ENCODE data around the gene CNNM1. TPM values are rescaled to one million over a fixed set of nuclear protein-coding genes. Genes with fewer than 3 reads are reported as not detected.

CNNM1 gene
- total RNA-seq, 1 donor from 2014 or later: 0.19 TPM

DNA sequence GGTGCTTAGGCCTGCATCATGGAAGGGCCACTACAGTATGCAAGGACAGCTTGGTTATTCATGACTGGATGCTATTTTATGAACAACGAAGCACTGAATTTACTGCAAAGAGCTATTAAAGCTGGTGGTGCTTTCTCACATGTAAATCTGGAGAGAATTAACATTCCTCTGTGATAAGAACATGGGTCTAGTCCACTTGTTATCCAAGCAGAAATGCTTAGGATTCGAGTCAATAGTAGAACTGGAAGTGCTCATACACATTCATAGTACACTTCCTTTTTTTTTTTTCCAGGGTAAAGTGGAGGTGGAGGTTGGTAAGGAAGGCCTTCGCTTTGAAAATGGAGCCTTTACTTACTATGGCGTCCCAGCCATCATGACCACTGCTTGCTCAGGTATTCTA, 35.0 kb downstream of the CNNM1 start:
- H3K4me1 ChIP-seq: no peaks in the 10 kb centered on the region
- H3K4me3 ChIP-seq: no peak overlapping the region
- intact Hi-C loops (cut with micrococcal nuclease): no loop called here
- H3K36me3 ChIP-seq: no peaks in the 10 kb centered on the region
- no peak overlapping the region for H3K27ac ChIP-seq (replicated peaks)
- H3K27me3 ChIP-seq (ENCODE audit: low read depth): peaks cover 11% of the 10 kb centered on the region
- no peaks in the 10 kb centered on the region for H3K9me3 ChIP-seq (replicated peaks)
- DNase-seq: no peak
- TF ChIP-seq, protein P1, sequence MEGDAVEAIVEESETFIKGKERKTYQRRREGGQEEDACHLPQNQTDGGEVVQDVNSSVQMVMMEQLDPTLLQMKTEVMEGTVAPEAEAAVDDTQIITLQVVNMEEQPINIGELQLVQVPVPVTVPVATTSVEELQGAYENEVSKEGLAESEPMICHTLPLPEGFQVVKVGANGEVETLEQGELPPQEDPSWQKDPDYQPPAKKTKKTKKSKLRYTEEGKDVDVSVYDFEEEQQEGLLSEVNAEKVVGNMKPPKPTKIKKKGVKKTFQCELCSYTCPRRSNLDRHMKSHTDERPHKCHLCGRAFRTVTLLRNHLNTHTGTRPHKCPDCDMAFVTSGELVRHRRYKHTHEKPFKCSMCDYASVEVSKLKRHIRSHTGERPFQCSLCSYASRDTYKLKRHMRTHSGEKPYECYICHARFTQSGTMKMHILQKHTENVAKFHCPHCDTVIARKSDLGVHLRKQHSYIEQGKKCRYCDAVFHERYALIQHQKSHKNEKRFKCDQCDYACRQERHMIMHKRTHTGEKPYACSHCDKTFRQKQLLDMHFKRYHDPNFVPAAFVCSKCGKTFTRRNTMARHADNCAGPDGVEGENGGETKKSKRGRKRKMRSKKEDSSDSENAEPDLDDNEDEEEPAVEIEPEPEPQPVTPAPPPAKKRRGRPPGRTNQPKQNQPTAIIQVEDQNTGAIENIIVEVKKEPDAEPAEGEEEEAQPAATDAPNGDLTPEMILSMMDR (IDR thresholded peaks at IDR 0.05; ENCODE audit: borderline replicate concordance): no peak

DNA sequence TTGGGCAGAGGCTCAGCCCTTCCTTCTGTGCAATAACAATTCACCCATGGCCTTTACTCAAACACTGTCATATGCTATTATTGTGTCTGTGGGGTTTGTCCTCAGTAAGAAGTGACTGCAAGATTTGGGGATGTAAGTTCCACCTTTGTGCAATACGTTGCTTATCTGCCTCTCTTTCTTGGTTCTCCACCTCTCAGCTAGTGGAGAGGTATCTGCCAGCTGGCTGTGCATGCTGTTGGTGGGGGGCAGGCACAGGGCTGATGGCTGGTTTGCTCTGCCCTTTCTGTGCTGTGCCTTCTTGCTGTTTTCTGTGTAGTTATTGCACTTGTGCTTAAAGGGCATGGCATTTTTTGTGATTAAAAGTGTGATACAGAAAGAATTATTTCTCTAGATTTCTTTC, 36.2 kb downstream of the CNNM1 start:
- H3K27ac ChIP-seq (replicated peaks): no peak overlapping the region
- no peaks in the 10 kb centered on the region for H3K36me3 ChIP-seq
- no peak for DNase-seq
- no peaks in the 10 kb centered on the region for H3K9me3 ChIP-seq (replicated peaks)
- TF ChIP-seq, protein P1 (IDR thresholded peaks at IDR 0.05; ENCODE audit: borderline replicate concordance): no peak
- H3K27me3 ChIP-seq (ENCODE audit: low read depth): peaks cover 14% of the 10 kb centered on the region
- no peak overlapping the region for H3K4me3 ChIP-seq
- H3K4me1 ChIP-seq: no peaks in the 10 kb centered on the region
- intact Hi-C loops (cut with micrococcal nuclease): no loop called here

DNA sequence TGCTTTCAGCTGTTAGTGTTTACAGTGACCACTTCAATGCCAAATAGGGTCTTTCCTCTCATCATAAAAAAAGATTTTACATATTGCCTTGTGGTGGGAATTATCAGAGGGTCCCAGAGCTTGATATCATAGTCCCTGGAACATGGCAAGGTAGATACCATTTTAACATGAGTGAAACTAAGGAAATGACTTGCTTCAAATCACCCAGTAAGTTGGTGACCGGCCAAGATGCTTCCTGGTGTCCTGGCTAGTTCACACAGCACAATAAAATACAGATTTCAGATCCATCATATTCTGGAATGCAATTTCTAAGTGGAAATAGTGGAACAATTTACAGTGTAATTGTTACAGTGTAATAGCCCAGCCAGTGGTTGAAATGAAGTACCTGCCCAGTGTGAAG, 36.6 kb downstream of the CNNM1 start:
- DNase-seq: no peak
- Histone ChIP-seq H3K9me3 (replicated peaks) (no peaks in the 10 kb centered on the region), H3K27me3 (ENCODE audit: low read depth) (peaks cover 18% of the 10 kb centered on the region), H3K36me3 (no peaks in the 10 kb centered on the region), H3K4me3 (no peak overlapping the region), H3K27ac (replicated peaks) (no peak overlapping the region), H3K4me1 (no peaks in the 10 kb centered on the region)
- TF ChIP-seq, protein P1 (IDR thresholded peaks at IDR 0.05; ENCODE audit: borderline replicate concordance): no peak
- intact Hi-C loops (cut with micrococcal nuclease): no loop called here

DNA sequence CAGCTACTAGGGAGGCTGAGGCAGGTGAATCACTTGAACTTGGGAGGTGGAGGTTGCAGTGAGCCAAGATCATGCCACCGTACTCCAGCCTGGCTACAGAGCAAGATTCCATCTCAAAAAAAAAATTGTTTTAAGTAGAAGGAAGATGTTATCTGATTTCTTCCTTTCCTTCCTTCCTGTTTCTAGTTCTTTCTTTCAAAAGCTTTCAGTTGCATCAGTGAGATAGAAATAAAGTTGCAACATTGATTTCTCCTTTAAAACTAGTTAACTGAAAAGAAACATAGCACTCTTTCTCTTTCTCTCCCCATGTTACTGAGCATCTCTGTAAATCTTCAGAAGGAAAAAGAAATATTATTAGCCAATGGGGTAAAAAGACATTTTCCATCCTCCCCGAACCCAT, 37.5 kb downstream of the CNNM1 start:
- Histone ChIP-seq H3K27ac (replicated peaks) (no peak overlapping the region), H3K27me3 (ENCODE audit: low read depth) (peaks cover 26% of the 10 kb centered on the region), H3K9me3 (replicated peaks) (no peaks in the 10 kb centered on the region), H3K36me3 (no peaks in the 10 kb centered on the region), H3K4me1 (no peaks in the 10 kb centered on the region), H3K4me3 (no peak overlapping the region)
- intact Hi-C loops (cut with micrococcal nuclease): no loop called here
- TF ChIP-seq, protein P1 (IDR thresholded peaks at IDR 0.05; ENCODE audit: borderline replicate concordance): no peak
- DNase-seq: no peak

DNA sequence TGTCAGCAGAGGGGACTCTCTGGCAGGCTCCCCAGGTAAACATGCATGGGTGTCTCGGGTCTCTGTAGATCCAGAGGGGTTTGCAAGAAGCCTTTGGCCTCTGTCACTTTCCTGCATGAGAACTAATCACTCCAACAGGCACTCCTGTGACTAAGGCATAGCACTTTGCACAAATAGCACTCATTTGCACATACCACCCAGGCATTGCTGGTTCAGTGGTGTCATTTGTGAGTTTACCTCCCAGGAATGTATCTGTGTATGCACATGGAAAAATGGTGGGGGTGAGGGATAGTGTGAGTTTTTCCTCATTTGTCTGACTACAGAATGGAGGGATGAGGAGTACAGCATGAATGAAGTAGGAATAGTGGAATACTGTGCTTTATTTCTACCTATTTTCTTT, 39.5 kb downstream of the CNNM1 start:
- Histone ChIP-seq H3K27ac (replicated peaks) (no peak overlapping the region), H3K27me3 (ENCODE audit: low read depth) (peaks cover 34% of the 10 kb centered on the region), H3K9me3 (replicated peaks) (no peaks in the 10 kb centered on the region), H3K4me3 (no peak overlapping the region), H3K36me3 (no peaks in the 10 kb centered on the region), H3K4me1 (no peaks in the 10 kb centered on the region)
- intact Hi-C loops (cut with micrococcal nuclease): no loop called here
- TF ChIP-seq, protein P1 (IDR thresholded peaks at IDR 0.05; ENCODE audit: borderline replicate concordance): no peak
- DNase-seq: no peak

DNA sequence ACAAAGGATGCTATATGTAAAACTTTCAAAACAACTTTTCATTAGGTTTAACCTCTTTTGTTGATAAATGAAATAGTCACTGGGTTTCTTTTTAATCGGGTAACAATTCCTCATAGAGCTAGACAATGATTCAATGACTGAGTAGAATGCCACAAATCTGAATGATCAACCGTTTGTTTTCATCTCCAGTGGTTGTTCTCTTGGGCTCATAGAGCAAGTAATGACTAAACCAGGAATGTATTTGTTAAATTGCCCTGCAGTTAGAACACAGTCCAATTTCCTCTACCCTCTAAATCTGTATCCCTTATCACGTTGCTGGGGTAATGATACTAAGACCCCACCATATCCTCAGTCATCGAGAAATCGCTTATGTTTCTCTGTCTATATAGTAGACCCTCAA, 40.0 kb downstream of the CNNM1 start:
- intact Hi-C loops (cut with micrococcal nuclease): no loop called here
- Histone ChIP-seq H3K4me1 (no peaks in the 10 kb centered on the region), H3K36me3 (no peaks in the 10 kb centered on the region), H3K27me3 (ENCODE audit: low read depth) (peaks cover 34% of the 10 kb centered on the region), H3K9me3 (replicated peaks) (no peaks in the 10 kb centered on the region), H3K27ac (replicated peaks) (no peak overlapping the region), H3K4me3 (no peak overlapping the region)
- no peak for DNase-seq
- TF ChIP-seq, protein P1 (IDR thresholded peaks at IDR 0.05; ENCODE audit: borderline replicate concordance): no peak
